Adipocyte (in vitro differentiated cells): ENCODE measurements around the gene ATP10D.
"Not testable (repeated sequence)": the region's sequence is repeated elsewhere in the genome, so short reads cannot be mapped to it uniquely, and the experiment has no call there.

Experiments
- DNase-seq: peaks from one replicate; pipeline ENCODE4 v3.0.0-alpha.2; 2015; ENCODE audit warnings: low read depth
- H3K27me3 ChIP-seq: replicated peaks from 2 replicates; pipeline ENCODE4 v1.7.0; 2013; ENCODE audit warnings: mild to moderate bottlenecking, low read length, moderate library complexity; ENCODE audit not compliant: control insufficient read depth, insufficient read depth
- H3K36me3 ChIP-seq: 2 replicates; pipeline ENCODE4 v1.7.0; 2013; ENCODE audit warnings: low read length, mild to moderate bottlenecking, moderate library complexity; ENCODE audit not compliant: control insufficient read depth, insufficient read depth, severe bottlenecking
- H3K4me1 ChIP-seq: 2 replicates; pipeline ENCODE4 v1.7.0; 2013; ENCODE audit warnings: mild to moderate bottlenecking, low read length, moderate library complexity; ENCODE audit not compliant: control insufficient read depth, insufficient read depth
- H3K4me3 ChIP-seq: 2 replicates; pipeline ENCODE4 v1.7.0; 2013; ENCODE audit warnings: mild to moderate bottlenecking, low read length, moderate library complexity
- H3K9ac ChIP-seq: 2 replicates; pipeline ENCODE4 v1.7.0; 2013; ENCODE audit warnings: mild to moderate bottlenecking, low read length, moderate library complexity
- H3K9me3 ChIP-seq: 2 replicates; pipeline ENCODE4 v1.7.0; 2013; ENCODE audit warnings: mild to moderate bottlenecking, low read length, moderate library complexity; ENCODE audit not compliant: control insufficient read depth

ATP10D gene

GRCh38 chr4:47538111-47538824 lies 53.2 kb downstream of the ATP10D start:
- Histone ChIP-seq H3K27me3 (no peaks in the 10 kb centered on the region), H3K4me3 (no peak overlapping the region), H3K4me1 (peaks cover 6% of the 10 kb centered on the region), H3K9me3 (no peaks in the 10 kb centered on the region), H3K36me3 (peaks cover 28% of the 10 kb centered on the region), H3K9ac (no peak overlapping the region)
- DNase-seq = peak; percentile 11

GRCh38 chr4:47538825-47539154 lies 53.7 kb downstream of the ATP10D start:
- Histone ChIP-seq H3K27me3 (no peaks in the 10 kb centered on the region), H3K4me1 (peaks cover 10% of the 10 kb centered on the region), H3K4me3 (no peak overlapping the region), H3K36me3 (peaks cover 28% of the 10 kb centered on the region), H3K9me3 (no peaks in the 10 kb centered on the region), H3K9ac (no peak overlapping the region)
- no peak for DNase-seq

- not testable (repeated sequence) for H3K4me3 ChIP-seq, H3K9me3 ChIP-seq, DNase-seq, H3K27me3 ChIP-seq, H3K9ac ChIP-seq
- Histone ChIP-seq H3K36me3 (peaks cover 19% of the 10 kb centered on the region), H3K4me1 (peaks cover 10% of the 10 kb centered on the region)
Measured at GRCh38 chr4:47542640-47543039, 57.6 kb downstream of the ATP10D start.

GRCh38 chr4:47543331-47543730 lies 58.3 kb downstream of the ATP10D start:
- no peak for DNase-seq
- Histone ChIP-seq H3K9ac (no peak overlapping the region), H3K36me3 (peaks cover 20% of the 10 kb centered on the region), H3K9me3 (no peaks in the 10 kb centered on the region), H3K27me3 (no peaks in the 10 kb centered on the region), H3K4me1 (peaks cover 10% of the 10 kb centered on the region), H3K4me3 (no peak overlapping the region)

DNA sequence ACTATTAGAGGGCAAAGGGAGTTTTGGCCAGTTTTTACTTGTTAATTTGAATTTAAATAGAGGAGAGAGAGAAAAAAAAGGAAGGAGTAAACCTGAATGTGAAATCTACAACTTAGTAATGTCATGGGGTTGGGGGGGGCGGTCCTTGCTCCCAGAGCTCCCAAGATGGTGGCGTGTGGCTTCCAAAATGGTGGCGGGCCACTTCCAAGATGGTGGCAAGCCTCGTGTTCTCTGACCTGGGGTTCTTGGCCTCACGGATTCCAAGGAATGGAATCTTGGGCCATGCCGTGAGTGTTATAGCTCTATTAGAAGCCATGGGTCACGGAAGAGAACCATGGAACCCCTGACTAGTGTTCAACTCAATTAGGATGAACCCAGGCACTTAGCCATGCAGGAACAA lies 65.3 kb downstream of the ATP10D start:
- not testable (repeated sequence) for H3K4me3 ChIP-seq, H3K27me3 ChIP-seq, DNase-seq, H3K9ac ChIP-seq, H3K9me3 ChIP-seq, H3K4me1 ChIP-seq
- peaks cover 21% of the 10 kb centered on the region for H3K36me3 ChIP-seq

- no peaks in the 10 kb centered on the region for H3K4me1 ChIP-seq
- H3K36me3 ChIP-seq = peaks cover 21% of the 10 kb centered on the region
- no peaks in the 10 kb centered on the region for H3K9me3 ChIP-seq
- no peak overlapping the region for H3K9ac ChIP-seq
- no peak for DNase-seq
- no peaks in the 10 kb centered on the region for H3K27me3 ChIP-seq
- H3K4me3 ChIP-seq = no peak overlapping the region
Measured at GRCh38 chr4:47550899-47551548, 65.9 kb downstream of the ATP10D start.

- no peak overlapping the region for H3K9ac ChIP-seq
- no peaks in the 10 kb centered on the region for H3K4me1 ChIP-seq
- no peak overlapping the region for H3K4me3 ChIP-seq
- no peak for DNase-seq
- H3K9me3 ChIP-seq = no peaks in the 10 kb centered on the region
- H3K27me3 ChIP-seq = no peaks in the 10 kb centered on the region
- peaks cover 17% of the 10 kb centered on the region for H3K36me3 ChIP-seq
Measured at GRCh38 chr4:47551682-47552081, 66.6 kb downstream of the ATP10D start.

DNA sequence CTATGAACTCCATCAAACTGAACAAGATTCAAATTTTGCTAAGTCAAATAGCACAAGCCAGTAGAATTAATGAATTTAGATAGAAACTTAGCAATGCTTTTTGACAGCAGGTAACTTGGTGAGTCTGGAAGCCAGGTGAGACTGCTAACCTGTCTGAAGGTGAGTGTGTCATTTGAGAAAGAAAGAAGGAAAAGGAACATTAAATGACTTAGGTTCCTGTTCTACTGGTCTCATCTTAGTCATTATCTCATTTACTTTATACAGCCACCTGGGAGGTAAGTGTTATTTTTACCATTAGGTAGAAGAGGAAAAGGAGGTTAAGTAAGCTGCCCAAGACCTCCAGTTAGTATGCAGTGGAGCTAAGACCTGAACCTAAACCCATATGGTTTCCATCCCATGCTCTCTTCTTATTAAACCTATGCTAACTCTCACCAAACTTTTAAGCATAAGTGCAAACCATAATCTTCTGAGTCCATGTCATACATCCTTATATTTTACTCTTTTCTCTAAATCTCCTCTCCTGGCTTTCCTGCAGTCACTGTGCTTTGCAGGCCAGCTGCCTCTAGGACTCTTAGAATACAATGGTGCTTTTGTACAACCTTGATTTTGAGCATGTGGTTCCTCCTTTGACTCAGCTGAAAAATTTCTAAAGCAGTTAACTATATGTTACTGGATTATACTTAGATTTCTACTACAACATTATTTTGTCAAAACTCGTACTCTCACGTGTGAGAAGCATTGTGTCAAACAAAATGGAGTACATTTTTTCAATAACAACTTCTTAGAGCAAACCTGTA lies 68.5 kb downstream of the ATP10D start:
- H3K9ac ChIP-seq = no peak overlapping the region
- no peak for DNase-seq
- H3K36me3 ChIP-seq = peaks cover 15% of the 10 kb centered on the region
- H3K4me1 ChIP-seq = no peaks in the 10 kb centered on the region
- H3K27me3 ChIP-seq = no peaks in the 10 kb centered on the region
- no peaks in the 10 kb centered on the region for H3K9me3 ChIP-seq
- H3K4me3 ChIP-seq = no peak overlapping the region

GRCh38 chr4:47555920-47556319 lies 70.8 kb downstream of the ATP10D start:
- peaks cover 32% of the 10 kb centered on the region for H3K36me3 ChIP-seq
- H3K9ac ChIP-seq, H3K4me3 ChIP-seq, H3K27me3 ChIP-seq, H3K9me3 ChIP-seq, H3K4me1 ChIP-seq, DNase-seq: not testable (repeated sequence)

DNA sequence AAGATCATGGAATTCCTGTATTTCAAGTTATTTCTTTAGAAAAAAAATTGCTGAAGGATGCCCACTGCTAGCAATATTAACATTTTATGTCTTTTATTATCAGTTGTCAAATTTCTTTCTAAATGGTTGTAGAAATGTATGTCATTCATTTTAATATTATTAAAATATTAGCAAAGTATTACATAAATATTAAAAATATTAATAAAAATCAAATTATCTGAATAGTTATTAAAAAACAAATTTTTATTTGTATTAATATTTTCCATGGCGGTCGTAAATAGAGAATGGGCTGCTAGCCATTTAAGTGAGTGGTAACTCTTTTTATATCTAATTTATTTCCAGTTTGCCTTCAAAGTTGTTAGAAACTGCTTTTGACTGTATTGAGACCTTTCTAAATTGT lies 72.2 kb downstream of the ATP10D start:
- H3K4me3 ChIP-seq = no peak overlapping the region

DNA sequence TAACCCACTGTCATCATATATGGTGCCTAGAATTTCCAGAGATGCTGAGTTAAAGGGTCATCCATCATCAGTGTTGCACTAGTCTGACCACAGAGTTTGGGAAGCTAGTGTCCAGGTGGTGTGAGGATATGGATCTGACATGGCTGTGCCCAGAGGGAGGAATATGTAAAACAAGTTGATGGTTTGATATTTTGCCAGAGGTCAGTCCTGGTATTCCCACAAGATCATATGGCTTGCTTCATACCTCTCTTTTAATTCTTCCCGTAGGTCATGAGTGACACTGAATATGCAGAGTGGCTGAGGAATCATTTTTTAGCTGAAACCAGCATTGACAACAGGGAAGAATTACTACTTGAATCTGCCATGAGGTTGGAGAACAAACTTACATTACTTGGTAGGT lies 75.6 kb downstream of the ATP10D start:
- no peak for DNase-seq
- no peak overlapping the region for H3K9ac ChIP-seq
- no peak overlapping the region for H3K4me3 ChIP-seq
- H3K9me3 ChIP-seq = no peaks in the 10 kb centered on the region
- no peaks in the 10 kb centered on the region for H3K27me3 ChIP-seq
- H3K36me3 ChIP-seq = peaks cover 32% of the 10 kb centered on the region
- H3K4me1 ChIP-seq = peaks cover 4% of the 10 kb centered on the region

More for the DNA sequence above, 72.2 kb downstream of the ATP10D start:
- Histone ChIP-seq H3K4me1 (no peaks in the 10 kb centered on the region), H3K36me3 (peaks cover 38% of the 10 kb centered on the region), H3K9me3 (no peaks in the 10 kb centered on the region), H3K9ac (no peak overlapping the region), H3K27me3 (no peaks in the 10 kb centered on the region)
- no peak for DNase-seq
